Forelimb muscle (tissue), 1 donor: ENCODE data around the gene LRRC7. TPM values are rescaled to one million over a fixed set of nuclear protein-coding genes. Genes with fewer than 3 reads are reported as not detected.

Experiments used
- DNase-seq: peaks from one replicate; pipeline ENCODE4 v3.0.0-alpha.2; 2013; ENCODE audit warnings: low read depth
- polyA plus RNA-seq: library from polyadenylated mRNA; unstranded; fragments of 120-200 nt; gene quantifications from one replicate; pipeline ENCODE4 v1.2.1, GENCODE V29; 2013; ENCODE audit not compliant: insufficient read length

The LRRC7 gene
- polyA plus RNA-seq = 19.6 TPM

GRCh38 chr1:69567652-69568420 lies at the start of gene LRRC7:
LRRC7 (plus strand) TSS chr1:69567922; CDS start chr1:69568640, 718 bp downstream.
- no peak for DNase-seq

- no peak for DNase-seq
These were observed 48.7 kb upstream of the LRRC7 start for GRCh38 chr1:69519006-69519405.

DNA sequence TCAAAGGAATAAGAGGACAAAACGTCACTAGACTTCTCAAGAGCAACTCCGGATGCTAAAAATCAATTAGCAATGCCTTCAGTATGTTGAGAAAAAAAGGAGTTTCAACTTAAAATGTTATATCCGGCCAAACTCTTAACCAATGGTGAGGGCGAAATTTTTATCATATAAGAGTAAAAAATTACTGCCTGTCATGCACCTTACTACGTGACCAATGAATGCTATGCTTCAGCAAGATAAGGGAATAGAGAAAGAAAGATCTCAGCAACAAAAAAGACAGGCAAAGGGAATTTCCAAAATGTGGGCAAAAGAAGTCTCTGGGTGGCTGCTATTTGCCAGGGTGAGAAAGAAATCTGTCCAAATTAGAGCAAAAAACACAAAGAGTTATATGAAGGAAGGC lies 47.4 kb upstream of the LRRC7 start:
- no peak for DNase-seq

- DNase-seq = no peak
These were observed 44.7 kb upstream of the LRRC7 start for GRCh38 chr1:69523032-69523431.

GRCh38 chr1:69523461-69523860 lies 44.3 kb upstream of the LRRC7 start:
- DNase-seq = no peak

GRCh38 chr1:69524015-69524414 lies 43.7 kb upstream of the LRRC7 start:
- no peak for DNase-seq

- DNase-seq = no peak
These were observed 40.4 kb upstream of the LRRC7 start for GRCh38 chr1:69527273-69527672.

GRCh38 chr1:69528376-69528775 lies 39.3 kb upstream of the LRRC7 start:
- DNase-seq = no peak

GRCh38 chr1:69533343-69533742 lies 34.4 kb upstream of the LRRC7 start:
- no peak for DNase-seq

- DNase-seq = no peak
These were observed 32.9 kb upstream of the LRRC7 start for GRCh38 chr1:69534829-69535228.

- DNase-seq = no peak
These were observed 32.2 kb upstream of the LRRC7 start for GRCh38 chr1:69535490-69535889.

- DNase-seq = no peak
These were observed 27.7 kb upstream of the LRRC7 start for GRCh38 chr1:69540052-69540451.

DNA sequence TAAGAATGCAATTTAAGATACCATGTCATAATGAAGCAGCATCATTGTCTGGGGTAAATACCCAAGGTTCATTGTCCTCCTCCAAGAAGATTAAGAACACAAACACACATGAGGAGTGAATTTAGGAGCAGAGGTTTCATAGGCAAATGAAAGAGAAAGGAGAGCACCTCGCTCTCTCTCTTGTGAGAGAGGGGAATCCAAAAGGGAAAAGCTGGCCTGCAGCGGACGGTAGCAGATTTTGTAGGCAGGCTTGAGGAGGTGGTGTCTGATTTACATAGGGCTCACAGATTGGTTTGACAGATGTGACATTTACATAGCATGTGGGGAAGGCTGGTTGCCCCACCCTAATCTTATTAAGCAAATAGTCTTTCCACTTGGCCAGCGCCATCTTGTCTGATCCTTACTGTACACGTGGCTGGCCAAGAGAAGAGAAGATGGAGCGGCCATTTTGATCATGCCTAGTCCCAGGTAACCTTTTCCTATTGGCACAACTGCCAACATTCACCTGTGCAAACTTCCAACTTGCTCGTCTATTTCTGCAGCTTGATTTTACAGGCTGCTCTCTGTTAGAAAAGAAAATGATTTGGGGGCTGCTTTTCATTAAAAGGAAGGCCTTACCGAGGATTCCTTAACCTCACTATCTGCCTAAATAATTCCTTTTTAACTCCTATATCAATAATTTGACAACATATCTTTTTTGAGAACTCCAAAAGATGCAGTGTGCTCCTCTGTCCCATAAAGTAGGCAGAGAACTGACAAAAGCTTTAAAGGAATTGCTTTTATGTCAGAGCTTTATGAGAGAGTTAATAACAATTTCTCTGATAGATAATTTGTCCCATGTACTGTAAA lies 16.0 kb upstream of the LRRC7 start:
- no peak for DNase-seq

DNA sequence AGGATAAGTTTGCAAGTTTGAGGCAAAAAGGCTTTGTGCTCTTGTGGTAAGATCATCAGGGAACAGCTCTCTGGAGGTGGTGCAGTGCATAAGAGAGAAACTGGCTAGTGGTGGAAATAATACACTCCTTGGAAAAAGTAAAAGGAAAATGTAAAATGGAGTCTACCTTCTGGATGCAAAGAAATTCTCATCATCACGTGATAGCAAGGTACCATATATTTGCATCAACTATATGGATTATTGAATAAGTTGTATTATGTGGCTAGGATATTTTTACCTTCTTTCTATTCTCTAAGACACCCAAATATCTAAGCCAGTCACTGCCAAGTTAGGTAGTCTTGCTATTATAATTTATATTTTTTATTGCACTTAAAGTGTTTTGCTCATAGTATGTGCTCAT lies 14.0 kb upstream of the LRRC7 start:
- DNase-seq = no peak

- no peak for DNase-seq
These were observed 876 bp downstream of the LRRC7 start for GRCh38 chr1:69568421-69569174.

- DNase-seq = no peak
These were observed 1.4 kb downstream of the LRRC7 start for GRCh38 chr1:69569175-69569541.

GRCh38 chr1:69569576-69570328 lies 2.0 kb downstream of the LRRC7 start:
- DNase-seq = no peak

DNA sequence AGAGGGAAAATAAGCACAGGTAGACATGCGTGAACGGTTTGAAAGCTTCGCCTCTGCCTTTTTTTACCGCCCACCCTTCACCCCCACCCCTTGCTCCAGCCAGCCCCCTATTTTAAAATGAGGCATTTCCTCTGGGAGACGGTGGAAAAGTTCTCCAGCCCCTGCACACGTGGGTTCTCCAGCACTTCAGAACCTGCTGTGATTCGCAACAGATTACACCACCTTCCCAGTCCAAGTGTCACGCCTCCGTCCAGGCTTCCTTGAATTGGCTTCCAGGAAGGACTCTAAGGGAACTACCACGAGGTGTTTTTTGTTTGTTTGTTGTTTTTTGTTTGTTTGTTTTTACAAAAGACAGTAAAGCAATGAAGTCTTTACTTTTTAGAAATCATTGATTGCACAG lies 2.6 kb downstream of the LRRC7 start:
- DNase-seq = no peak

DNA sequence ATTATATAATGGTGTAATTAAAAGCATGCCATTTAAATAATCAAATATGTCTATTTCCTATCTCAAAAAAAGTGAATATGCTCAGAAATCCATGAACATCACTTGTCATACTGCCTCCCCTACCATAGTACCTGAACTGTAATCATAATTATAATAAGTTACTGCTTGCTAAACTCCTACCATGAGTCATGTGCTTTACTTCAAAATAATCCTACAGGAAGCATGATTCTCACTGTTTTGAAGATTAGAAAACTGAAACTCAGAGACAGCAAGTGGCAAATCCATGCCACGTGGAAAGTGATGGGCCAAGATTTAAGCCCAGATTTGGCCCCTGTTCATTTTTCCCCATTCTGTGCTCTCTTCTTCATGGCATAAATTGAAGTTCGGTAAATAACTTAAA lies 5.2 kb downstream of the LRRC7 start:
- DNase-seq = no peak

- DNase-seq = no peak
These were observed 6.2 kb downstream of the LRRC7 start for GRCh38 chr1:69573911-69574310.

GRCh38 chr1:69585666-69586065 lies 17.9 kb downstream of the LRRC7 start:
- no peak for DNase-seq

- DNase-seq = no peak
These were observed 19.7 kb downstream of the LRRC7 start for GRCh38 chr1:69587391-69587790.
